Smooth muscle cell (in vitro differentiated cells): ENCODE measurements around the gene PCDH1. TPM values are rescaled to one million over a fixed set of nuclear protein-coding genes. Genes with fewer than 3 reads are reported as not detected.

Experiments
- DNase-seq: peaks from one replicate; lab custom pipeline; 2025; ENCODE audit not compliant: unreplicated experiment; lab: John Stamatoyannopoulos, UW
- H2AFZ ChIP-seq: fragments of 200-600 bp; sonication (generic); 2 replicates; pipeline ENCODE4 v1.6.0; 2016; ENCODE audit warnings: antibody characterized with exemption, low read depth, mild to moderate bottlenecking
- H3F3A ChIP-seq: fragments of 200-600 bp; sonication (generic); 2 replicates; pipeline ENCODE4 v1.6.0; 2017; ENCODE audit warnings: antibody characterized with exemption, low read depth
- H3K27ac ChIP-seq: fragments of 200-600 bp; sonication (generic); 2 replicates; pipeline ENCODE4 v1.5.1; 2016; ENCODE audit warnings: low read depth, mild to moderate bottlenecking
- H3K27me3 ChIP-seq: fragments of 200-600 bp; sonication (generic); 2 replicates; pipeline ENCODE4 v1.6.1; 2016; ENCODE audit warnings: low read depth, mild to moderate bottlenecking
- H3K36me3 ChIP-seq: fragments of 200-600 bp; sonication (generic); 2 replicates; pipeline ENCODE4 v1.5.1; 2016; ENCODE audit warnings: low read depth
- H3K4me1 ChIP-seq: fragments of 200-600 bp; sonication (generic); 2 replicates; pipeline ENCODE4 v1.5.1; 2016; ENCODE audit warnings: low read depth
- H3K4me2 ChIP-seq: fragments of 200-600 bp; sonication (generic); 2 replicates; pipeline ENCODE4 v1.6.0; 2016; ENCODE audit warnings: mild to moderate bottlenecking
- H3K4me3 ChIP-seq: fragments of 200-600 bp; sonication (generic); 2 replicates; pipeline ENCODE4 v1.5.1; 2016; ENCODE audit warnings: mild to moderate bottlenecking
- H3K79me2 ChIP-seq: fragments of 200-600 bp; sonication (generic); 2 replicates; pipeline ENCODE4 v1.6.0; 2016; ENCODE audit warnings: low read depth, mild to moderate bottlenecking
- H3K9ac ChIP-seq: fragments of 200-600 bp; sonication (generic); 2 replicates; pipeline ENCODE4 v1.6.0; 2016; ENCODE audit warnings: low read depth
- H3K9me3 ChIP-seq: fragments of 200-600 bp; sonication (generic); replicated peaks from 2 replicates; pipeline ENCODE4 v1.5.1; 2016; ENCODE audit warnings: low read depth
- H4K20me1 ChIP-seq: fragments of 200-600 bp; sonication (generic); 2 replicates; pipeline ENCODE4 v1.6.0; 2016; ENCODE audit warnings: low read depth
- CTCF ChIP-seq: fragments of 200-600 bp; sonication (generic); IDR thresholded peaks from 2 replicates; pipeline ENCODE4 v1.5.1; 2017; ENCODE audit warnings: borderline replicate concordance, mild to moderate bottlenecking, antibody characterized with exemption; ENCODE audit not compliant: insufficient read depth, poor library complexity, severe bottlenecking
- WGBS: methylation state at CpG from one replicate; pipeline ENCODE4 v1.1.7; 2016; ENCODE audit warnings: low lambda C conversion rate; 5-methylcytosine and 5-hydroxymethylcytosine counted together
- polyA plus RNA-seq: library from polyadenylated mRNA; unstranded; fragments of >200 nt; fragmentation: Nextera tagmentation; extraction: Ambion mirVana; gene quantifications from 2 replicates; pipeline ENCODE4 v1.2.1, GENCODE V29; 2016
- total RNA-seq: library from RNA; depleted of rRNA; stranded (reverse); fragments of >200 nt; gene quantifications from 2 replicates; pipeline ENCODE4 v1.2.3, GENCODE V29; 2014

PCDH1 gene
- total and polyA plus RNA-seq, 2 experiments from 2014 or later, result 2.5 to 14.7 TPM

GRCh38 chr5:141839015-141839513, 39.1 kb downstream of the PCDH1 start:
- Histone ChIP-seq H3K4me3 (no peak overlapping the region), H2AFZ (no peak overlapping the region), H3K4me1 (peaks cover 38% of the 10 kb centered on the region), H3K9ac (no peak overlapping the region), H3F3A (no peaks in the 10 kb centered on the region), H3K27ac (no peak overlapping the region), H3K9me3 (no peaks in the 10 kb centered on the region), H3K79me2 (no peaks in the 10 kb centered on the region), H4K20me1 (no peaks in the 10 kb centered on the region), H3K4me2 (peak overlapping the region; percentile 48), H3K36me3 (no peaks in the 10 kb centered on the region), H3K27me3 (no peaks in the 10 kb centered on the region)
- no peak for TF ChIP-seq CTCF
- 27% methylated on average over 11 of the region's 11 CpGs for WGBS
- DNase-seq, result no peak

GRCh38 chr5:141838326-141839014, 39.7 kb downstream of the PCDH1 start:
- H3K27ac ChIP-seq, result no peak overlapping the region
- peaks cover 34% of the 10 kb centered on the region for H3K4me1 ChIP-seq
- no peak overlapping the region for H2AFZ ChIP-seq
- no peak overlapping the region for H3K4me3 ChIP-seq
- no peaks in the 10 kb centered on the region for H3F3A ChIP-seq
- no peaks in the 10 kb centered on the region for H3K9me3 ChIP-seq
- DNase-seq, result no peak
- 54% methylated on average over 11 of the region's 11 CpGs for WGBS
- no peaks in the 10 kb centered on the region for H3K27me3 ChIP-seq
- H4K20me1 ChIP-seq, result no peaks in the 10 kb centered on the region
- H3K79me2 ChIP-seq, result no peaks in the 10 kb centered on the region
- H3K9ac ChIP-seq, result no peak overlapping the region
- H3K4me2 ChIP-seq, result no peak overlapping the region
- H3K36me3 ChIP-seq, result no peaks in the 10 kb centered on the region
- no peak for TF ChIP-seq CTCF

GRCh38 chr5:141835928-141836670, 42.1 kb downstream of the PCDH1 start:
- WGBS, result 26% methylated on average over 12 of the region's 13 CpGs
- peak overlapping the region; percentile 47 for H2AFZ ChIP-seq
- peak overlapping the region; percentile 72 for H3K4me2 ChIP-seq
- DNase-seq, result no peak
- no peak overlapping the region for H3K9ac ChIP-seq
- H4K20me1 ChIP-seq, result no peaks in the 10 kb centered on the region
- H3K36me3 ChIP-seq, result no peaks in the 10 kb centered on the region
- no peaks in the 10 kb centered on the region for H3K27me3 ChIP-seq
- H3K79me2 ChIP-seq, result no peaks in the 10 kb centered on the region
- peak overlapping the region; percentile 28 for H3K27ac ChIP-seq
- H3K4me3 ChIP-seq, result no peak overlapping the region
- peaks cover 25% of the 10 kb centered on the region for H3K4me1 ChIP-seq
- no peak for TF ChIP-seq CTCF
- H3K9me3 ChIP-seq, result no peaks in the 10 kb centered on the region
- H3F3A ChIP-seq, result no peaks in the 10 kb centered on the region
